Activated CD4-positive, alpha-beta memory T cell treated with anti-CD3 and anti-CD28 coated beads, Interleukin-2, amount 10 ng/mL, durations not matched to agents 7 days and 5 days (primary cell): ENCODE results near the gene SLFN12. TPM values are rescaled to one million over a fixed set of nuclear protein-coding genes. Genes with fewer than 3 reads are reported as not detected.

Experiments used
- CTCF ChIA-PET: fragments of 350-600 bp; sonication (Branson Sonifier 250); formaldehyde crosslinking; loops from one replicate; lab custom pipeline; 2021; ENCODE audit warnings: antibody characterized with exemption, inconsistent platforms; lab: Charles Lee
- POLR2A ChIA-PET: fragments of 350-600 bp; sonication (Branson Sonifier 250); formaldehyde crosslinking; loops from one replicate; lab custom pipeline; 2021; ENCODE audit warnings: antibody characterized with exemption; lab: Charles Lee
- DNase-seq: peaks from one replicate; pipeline ENCODE4 v3.0.0-alpha.2; 2020
- H3K27ac Mint-ChIP-seq: one replicate; pipeline ENCODE4 v1.8.0; 2021; ENCODE audit warnings: mild to moderate bottlenecking, mixed read lengths
- H3K27me3 Mint-ChIP-seq: one replicate; pipeline ENCODE4 v1.8.0; 2021; ENCODE audit warnings: mixed read lengths
- H3K36me3 Mint-ChIP-seq: one replicate; pipeline ENCODE4 v1.8.0; 2021; ENCODE audit warnings: low read depth, mixed read lengths
- H3K4me1 Mint-ChIP-seq: one replicate; pipeline ENCODE4 v1.8.0; 2021; ENCODE audit warnings: mixed read lengths
- H3K4me3 Mint-ChIP-seq: one replicate; pipeline ENCODE4 v1.8.0; 2021; ENCODE audit warnings: mild to moderate bottlenecking, mixed read lengths
- H3K9me3 Mint-ChIP-seq: one replicate; pipeline ENCODE4 v1.8.0; 2021; ENCODE audit warnings: mixed read lengths
- total RNA-seq, 2 experiments: library from RNA; stranded (reverse); gene quantifications; one replicate each; pipeline ENCODE4 v1.2.3, GENCODE V29; 2021

SLFN12 gene
- total RNA-seq, 2 experiments from 2014 or later, result 22.7 to 23.1 TPM

DNA sequence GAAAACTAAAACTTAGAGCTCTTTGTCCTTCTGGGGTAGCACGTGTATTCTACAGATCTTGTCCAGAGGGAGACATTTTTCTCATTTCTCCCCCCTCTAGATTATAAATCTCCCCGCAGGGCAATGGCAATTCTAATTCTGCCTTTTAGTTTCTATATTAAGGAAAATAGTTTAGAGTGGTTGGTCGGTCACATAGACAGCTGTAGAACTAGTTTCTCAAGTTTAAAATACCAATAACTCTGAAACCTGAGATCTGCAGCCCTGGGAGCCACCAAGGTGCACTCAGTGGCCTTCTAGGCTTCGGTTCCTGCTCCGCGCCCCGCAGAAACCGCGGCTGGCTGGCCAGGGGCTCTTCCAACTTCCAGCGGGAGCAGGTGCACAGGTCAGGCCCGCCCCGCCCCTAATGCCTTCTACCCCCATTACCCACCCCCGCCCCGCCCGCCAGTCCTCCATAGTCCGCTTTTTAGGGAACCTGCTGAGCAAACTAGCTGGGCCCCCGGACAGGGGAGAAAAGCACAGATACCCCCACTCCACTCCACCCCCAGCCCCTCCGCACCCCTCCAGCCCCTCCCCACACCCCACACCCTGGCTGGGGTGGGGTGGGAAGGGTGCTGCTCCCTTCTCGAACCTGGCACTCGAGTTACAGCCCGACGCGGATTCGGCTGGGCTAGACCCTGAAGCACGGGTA lies 59.3 kb downstream of the SLFN12 start:
- Mint-ChIP-seq H3K4me1 (peaks cover 61% of the 10 kb centered on the region), H3K36me3 (peaks cover 53% of the 10 kb centered on the region), H3K9me3 (peaks cover 21% of the 10 kb centered on the region), H3K4me3 (peak overlapping the region; percentile 97), H3K27me3 (no peaks in the 10 kb centered on the region), H3K27ac (peak overlapping the region; percentile 96)
- ChIA-PET CTCF (interaction anchor here (0.9 to 4.1 kb wide), 5 partner anchors 60 to 166 kb away, joined by 3 to 19 read pairs (median 4); partner anchors contain the start of gene SLFN13), POLR2A (interaction anchor here (0.6 to 6.0 kb wide), 38 partner anchors 10 to 1173 kb away, joined by 3 to 134 read pairs (median 6); partner anchors contain the start of genes CCL5, PEX12, SLFN12 and SLFN12L)
- peak; percentile 41 for DNase-seq

DNA sequence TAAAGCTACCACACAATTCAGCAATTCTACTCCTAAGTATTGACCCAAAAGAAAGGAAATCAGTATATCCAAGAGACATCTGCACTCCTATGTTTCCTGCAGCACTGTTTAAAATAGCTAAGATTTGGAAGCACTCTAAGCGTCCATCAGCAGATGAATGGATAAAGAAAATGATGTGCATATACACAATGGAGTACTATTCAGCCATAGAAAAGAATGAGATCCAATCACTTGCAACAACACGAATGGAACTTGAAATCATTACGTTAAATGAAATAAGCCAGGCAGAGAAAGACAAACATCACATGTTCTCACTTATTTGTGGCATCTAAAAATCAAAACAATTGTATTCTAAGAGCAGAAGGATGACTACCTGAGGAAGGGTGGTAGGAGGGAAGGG lies 60.4 kb downstream of the SLFN12 start:
- Mint-ChIP-seq H3K4me1 (peaks cover 67% of the 10 kb centered on the region), H3K27ac (peak overlapping the region; percentile 13), H3K9me3 (peaks cover 21% of the 10 kb centered on the region), H3K36me3 (peaks cover 62% of the 10 kb centered on the region), H3K4me3 (peak overlapping the region; percentile 97), H3K27me3 (no peaks in the 10 kb centered on the region)
- DNase-seq, result no peak
- POLR2A ChIA-PET, result interaction anchor here (0.8 to 6.0 kb wide), 6 partner anchors 59 to 170 kb away, joined by 3 to 64 read pairs (median 18); partner anchors contain the start of genes SLFN12 and SLFN5
- CTCF ChIA-PET, result interaction anchor here (1.5 to 4.1 kb wide), 2 partner anchors 59 to 77 kb away, joined by 4 to 19 read pairs; partner anchors contain the start of gene SLFN13

DNA sequence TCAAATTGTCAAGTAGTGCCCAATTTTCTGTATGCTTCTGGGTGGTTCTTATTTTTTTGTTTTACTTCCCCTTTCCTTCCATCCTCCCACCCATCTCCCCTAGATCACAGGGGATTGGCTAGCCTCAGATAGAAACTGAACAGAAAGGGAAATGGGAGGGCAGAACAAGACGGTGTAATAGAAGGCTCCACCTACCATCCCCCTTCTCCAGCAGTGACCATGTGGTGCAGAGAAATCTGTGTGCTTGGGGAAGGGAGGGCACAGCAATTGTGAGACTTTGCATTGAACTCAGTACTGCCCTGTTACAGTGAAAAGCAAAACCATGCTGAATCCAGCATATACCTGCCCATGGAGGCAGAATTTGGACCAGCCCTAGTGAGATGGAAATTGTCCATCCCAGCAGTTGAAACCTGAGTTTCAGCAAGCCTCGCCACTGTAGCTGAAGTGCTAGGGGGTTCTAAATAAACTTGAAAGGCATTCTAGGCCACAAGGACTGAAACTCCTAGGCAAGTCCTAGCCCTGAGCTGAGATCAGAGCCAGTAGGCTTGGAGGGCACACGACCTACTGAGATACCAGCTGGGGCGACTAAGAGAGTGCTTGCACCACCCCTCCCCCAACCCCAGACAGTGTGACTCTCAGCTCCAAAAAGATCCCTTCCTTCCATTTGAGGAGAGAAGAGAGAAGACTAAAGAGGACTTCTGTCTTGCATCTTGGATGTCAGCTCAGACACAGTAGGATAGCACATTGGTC lies 64.0 kb downstream of the SLFN12 start:
- CTCF ChIA-PET, result no interaction called here
- H3K9me3 Mint-ChIP-seq, result peaks cover 21% of the 10 kb centered on the region
- peaks cover 81% of the 10 kb centered on the region for H3K36me3 Mint-ChIP-seq
- peaks cover 76% of the 10 kb centered on the region for H3K4me1 Mint-ChIP-seq
- peak overlapping the region; percentile 42 for H3K27ac Mint-ChIP-seq
- DNase-seq, result peak; percentile 25
- H3K27me3 Mint-ChIP-seq, result no peaks in the 10 kb centered on the region
- POLR2A ChIA-PET, result interaction anchor here (0.7 to 0.9 kb wide), 2 partner anchors 119 to 170 kb away, joined by 3 read pairs; no protein-coding TSS in a partner anchor
- H3K4me3 Mint-ChIP-seq, result no peak overlapping the region

DNA sequence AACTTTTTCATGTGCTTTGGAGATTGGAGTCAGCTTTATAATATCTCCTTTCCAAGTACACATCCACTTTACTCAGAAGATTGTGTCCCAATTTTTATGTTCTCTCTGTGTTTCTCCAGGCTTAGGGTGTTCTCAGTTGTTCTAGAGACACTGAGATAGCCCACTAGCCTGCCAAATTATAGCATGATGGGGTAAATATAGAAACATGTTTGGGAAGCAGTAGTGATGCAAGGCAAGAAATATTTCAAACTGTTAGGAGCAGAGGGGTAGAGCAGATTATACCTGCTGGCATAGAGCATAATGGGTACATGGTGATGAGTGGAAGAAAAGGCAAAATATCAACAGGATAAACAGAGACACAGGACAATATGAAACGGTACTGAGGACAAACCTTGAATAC lies 71.3 kb downstream of the SLFN12 start:
- Mint-ChIP-seq H3K27me3 (no peaks in the 10 kb centered on the region), H3K4me1 (peaks cover 52% of the 10 kb centered on the region), H3K27ac (no peak overlapping the region), H3K4me3 (no peak overlapping the region), H3K36me3 (peaks cover 87% of the 10 kb centered on the region), H3K9me3 (no peaks in the 10 kb centered on the region)
- ChIA-PET POLR2A (interaction anchor here (1.3 kb wide), 1 partner anchor 12 kb away, joined by 7 read pairs; the partner anchor contains the start of gene SLFN11), CTCF (no interaction called here)
- no peak for DNase-seq

Other genes starting within 250 kb of the SLFN12 start
- not detected for gene SLC35G3, start 238.1 kb downstream of the SLFN12 start, total RNA-seq
- gene SLFN5, start 189.4 kb downstream of the SLFN12 start, total RNA-seq, result 100 to 1,000 TPM; 231 to 240 TPM
- gene SLFN11, start 58.9 kb downstream of the SLFN12 start, total RNA-seq, result 10 to 100 TPM; 67.5 to 72.6 TPM
- gene SLFN13, start 16.3 kb upstream of the SLFN12 start, total RNA-seq, result 10 to 100 TPM; 82.6 to 96.7 TPM
- gene SLFN12L, start 105.2 kb upstream of the SLFN12 start, total RNA-seq, result 100 to 1,000 TPM; 103 to 110 TPM
- gene SLFN14, start 128.3 kb upstream of the SLFN12 start, total RNA-seq, result not detected
- gene PEX12, start 146.1 kb upstream of the SLFN12 start, total RNA-seq, result 1 to 10 TPM; 3.8 to 4.5 TPM
- gene AP2B1, start 154.8 kb upstream of the SLFN12 start, total RNA-seq, result 100 to 1,000 TPM; 196 to 203 TPM